PC-3 (cell line): ENCODE measurements around the gene TTC28. TPM values are rescaled to one million over a fixed set of nuclear protein-coding genes. Genes with fewer than 3 reads are reported as not detected.

ENCODE experiments used
- ATAC-seq: fragments of 200-7000 bp; cut with Tn5 transposase; 2 replicates; pipeline ENCODE4 v1.9.1; 2020; ENCODE audit warnings: mild to moderate bottlenecking, moderate library complexity
- BruUV-seq: library from RNA; stranded (reverse); fragments of 400-500 nt; replicated peaks from 2 replicates; lab custom pipeline; 2021; lab: Mats Ljungman, UMichigan
- CTCF ChIA-PET: fragments of 300-600 bp; sonication (Branson Sonifier 250); formaldehyde crosslinking; loops from one replicate; lab custom pipeline; 2022; ENCODE audit warnings: antibody characterized with exemption; lab: Charles Lee
- POLR2A ChIA-PET: fragments of 300-600 bp; sonication (Branson Sonifier 250); formaldehyde crosslinking; loops from one replicate; lab custom pipeline; 2022; ENCODE audit warnings: antibody characterized with exemption; ENCODE audit not compliant: unreplicated experiment; lab: Charles Lee
- DNase-seq: peaks from one replicate; pipeline ENCODE4 v3.0.0-alpha.2; 2015
- H2AFZ ChIP-seq: fragments of 300-600 bp; sonication (generic); 2 replicates; pipeline ENCODE4 v1.6.0; 2016; ENCODE audit warnings: antibody characterized with exemption, low read length
- H3F3A ChIP-seq: fragments of 300-600 bp; sonication (generic); one replicate; pipeline ENCODE4 v1.6.0; 2017; ENCODE audit warnings: antibody characterized with exemption, low read length, control low read depth, mild to moderate bottlenecking; ENCODE audit not compliant: unreplicated experiment
- H3K27ac ChIP-seq: fragments of 300-600 bp; sonication (generic); 2 replicates; pipeline ENCODE4 v1.5.1; 2016; ENCODE audit warnings: mild to moderate bottlenecking, low read length
- H3K27me3 ChIP-seq: fragments of 300-600 bp; sonication (generic); 2 replicates; pipeline ENCODE4 v1.6.1; 2016; ENCODE audit warnings: low read length, mixed read lengths
- H3K36me3 ChIP-seq: fragments of 300-600 bp; sonication (generic); 2 replicates; pipeline ENCODE4 v1.6.1; 2016; ENCODE audit warnings: low read depth, mixed run types, low read length, mixed read lengths
- H3K4me1 ChIP-seq: fragments of 300-600 bp; sonication (generic); 2 replicates; pipeline ENCODE4 v1.5.1; 2016; ENCODE audit warnings: low read length; ENCODE audit not compliant: insufficient read depth
- H3K4me2 ChIP-seq: fragments of 300-600 bp; sonication (generic); 2 replicates; pipeline ENCODE4 v1.6.0; 2016; ENCODE audit warnings: low read length
- H3K4me3 ChIP-seq: fragments of 300-600 bp; sonication (generic); 2 replicates; pipeline ENCODE4 v1.5.1; 2016; ENCODE audit warnings: mild to moderate bottlenecking, low read length, mixed read lengths
- H3K79me2 ChIP-seq: fragments of 300-600 bp; sonication (generic); 2 replicates; pipeline ENCODE4 v1.6.1; 2017; ENCODE audit warnings: low read length, mixed read lengths
- H3K9ac ChIP-seq: fragments of 300-600 bp; sonication (generic); 2 replicates; pipeline ENCODE4 v1.6.0; 2016; ENCODE audit warnings: mild to moderate bottlenecking, low read length
- H3K9me2 ChIP-seq: fragments of 300-600 bp; sonication (generic); replicated peaks from 2 replicates; pipeline ENCODE4 v1.6.1; 2016; ENCODE audit warnings: mixed run types, low read length, mixed read lengths
- H3K9me3 ChIP-seq: fragments of 300-600 bp; sonication (generic); 2 replicates; pipeline ENCODE4 v1.6.1; 2016; ENCODE audit warnings: low read length, mixed read lengths
- H4K20me1 ChIP-seq: fragments of 300-600 bp; sonication (generic); 2 replicates; pipeline ENCODE4 v1.6.1; 2016; ENCODE audit warnings: low read length, mixed read lengths
- CTCF ChIP-seq: fragments of 300-600 bp; sonication (generic); conservative IDR thresholded peaks from 2 replicates; pipeline ENCODE4 v1.5.1; 2017; ENCODE audit warnings: antibody characterized with exemption, low read depth, mild to moderate bottlenecking, low read length
- EZH2 ChIP-seq: fragments of 300-600 bp; sonication (generic); IDR thresholded peaks from one replicate; pipeline ENCODE4 v1.6.1; 2017; ENCODE audit warnings: antibody characterized with exemption, mild to moderate bottlenecking, low read length; ENCODE audit not compliant: unreplicated experiment
- EZH2phosphoT487 ChIP-seq: fragments of 300-600 bp; sonication (generic); IDR thresholded peaks from 2 replicates; pipeline ENCODE4 v1.6.1; 2018; ENCODE audit warnings: mild to moderate bottlenecking, antibody characterized with exemption, low read length, borderline replicate concordance
- intact Hi-C: fragments of 100-400 bp; cut with micrococcal nuclease; formaldehyde crosslinking; loops from 2 replicates; pipeline ENCODE4 v1.9.0; 2023
- total RNA-seq: library from RNA; depleted of rRNA; stranded (reverse); fragments of >200 nt; gene quantifications from 2 replicates; pipeline ENCODE4 v1.2.3, GENCODE V29; 2014

The TTC28 gene
- total RNA-seq, 1 experiment from 2014 or later = 6.3 TPM

- no peaks in the 10 kb centered on the region for H3K4me1 ChIP-seq
- no peaks in the 10 kb centered on the region for H3K27me3 ChIP-seq
- H3K36me3 ChIP-seq = no peaks in the 10 kb centered on the region
- no peak overlapping the region for H3K27ac ChIP-seq
- no peaks in the 10 kb centered on the region for H3F3A ChIP-seq
- ChIA-PET POLR2A (no interaction called here), CTCF (no interaction called here)
- intact Hi-C loops = no loop called here
- H2AFZ ChIP-seq = no peak overlapping the region
- no peaks in the 10 kb centered on the region for H3K79me2 ChIP-seq
- H4K20me1 ChIP-seq = no peaks in the 10 kb centered on the region
- ATAC-seq (no peak), DNase-seq (no peak)
- TF ChIP-seq EZH2phosphoT487 (no peak), EZH2 (no peak), CTCF (no peak)
- no peak overlapping the region for H3K9ac ChIP-seq
- no peak overlapping the region for H3K4me3 ChIP-seq
- H3K9me2 ChIP-seq = no peaks in the 10 kb centered on the region
- no TSS peak for BruUV-seq
- no peak overlapping the region for H3K4me2 ChIP-seq
- H3K9me3 ChIP-seq = no peaks in the 10 kb centered on the region
These were observed 334.5 kb downstream of the TTC28 start for GRCh38 chr22:28344918-28345703.

- Histone ChIP-seq H3K4me1 (no peaks in the 10 kb centered on the region), H2AFZ (no peak overlapping the region), H3K27ac (no peak overlapping the region), H3K9ac (no peak overlapping the region), H3K9me2 (no peaks in the 10 kb centered on the region), H3K4me3 (no peak overlapping the region), H3K27me3 (no peaks in the 10 kb centered on the region), H3K36me3 (no peaks in the 10 kb centered on the region), H3K9me3 (no peaks in the 10 kb centered on the region), H3K4me2 (no peak overlapping the region), H4K20me1 (no peaks in the 10 kb centered on the region), H3K79me2 (no peaks in the 10 kb centered on the region), H3F3A (no peaks in the 10 kb centered on the region)
- ATAC-seq (peak; percentile 22; the same call in 1 of the 2 replicates), DNase-seq (peak; percentile 4)
- no TSS peak for BruUV-seq
- TF ChIP-seq EZH2phosphoT487 (no peak), CTCF (no peak), EZH2 (no peak)
- POLR2A ChIA-PET = interaction anchor here (0.6 kb wide), 1 partner anchor 690 kb away, joined by 3 read pairs; no protein-coding TSS in a partner anchor
- intact Hi-C loops = no loop called here
- CTCF ChIA-PET = no interaction called here
These were observed 338.6 kb downstream of the TTC28 start for GRCh38 chr22:28341001-28341400.

- no peak overlapping the region for H3K4me2 ChIP-seq
- no peaks in the 10 kb centered on the region for H3K4me1 ChIP-seq
- TF ChIP-seq EZH2phosphoT487 = no peak
- TF ChIP-seq EZH2 = no peak
- TF ChIP-seq CTCF = no peak
- H3K4me3 ChIP-seq = no peak overlapping the region
- H3F3A ChIP-seq = no peaks in the 10 kb centered on the region
- POLR2A ChIA-PET = no interaction called here
- no peak overlapping the region for H3K9ac ChIP-seq
- H2AFZ ChIP-seq = no peak overlapping the region
- intact Hi-C loops = no loop called here
- H3K9me2 ChIP-seq = no peaks in the 10 kb centered on the region
- H3K36me3 ChIP-seq = no peaks in the 10 kb centered on the region
- H3K27ac ChIP-seq = no peak overlapping the region
- ATAC-seq (no peak), DNase-seq (no peak)
- no peaks in the 10 kb centered on the region for H3K9me3 ChIP-seq
- no TSS peak for BruUV-seq
- H3K79me2 ChIP-seq = no peaks in the 10 kb centered on the region
- no peaks in the 10 kb centered on the region for H3K27me3 ChIP-seq
- no peaks in the 10 kb centered on the region for H4K20me1 ChIP-seq
- CTCF ChIA-PET = no interaction called here
These were observed 346.6 kb downstream of the TTC28 start for GRCh38 chr22:28333088-28333487.
